Gastrocnemius medialis (tissue), 4 donors: Measurements from ENCODE around the gene ZNF747.

Experiments used
- POLR2A ChIP-seq, 2 donors: fragments of 450-650 bp; IDR thresholded peaks; one replicate each; pipeline ENCODE4 v1.6.1; 2017; ENCODE audit warnings: antibody characterized with exemption in 2 of 2, mild to moderate bottlenecking in 2 of 2, moderate library complexity in 2 of 2
- TF ChIP-seq, protein P1 (sequence below), 5 experiments: fragments of 450-650 bp in 3 of 5; fragments of 200-600 bp in 2 of 5; sonication (generic) in 2 of 5; IDR thresholded peaks in 4 of 5; conservative IDR thresholded peaks in 1 of 5; 1 replicate in 4 of 5; 2 replicates in 1 of 5; pipeline ENCODE4 v1.5.1; 2016 to 2019; ENCODE audit warnings: antibody characterized with exemption in 5 of 5, mild to moderate bottlenecking in 3 of 5, moderate library complexity in 3 of 5

DNA sequence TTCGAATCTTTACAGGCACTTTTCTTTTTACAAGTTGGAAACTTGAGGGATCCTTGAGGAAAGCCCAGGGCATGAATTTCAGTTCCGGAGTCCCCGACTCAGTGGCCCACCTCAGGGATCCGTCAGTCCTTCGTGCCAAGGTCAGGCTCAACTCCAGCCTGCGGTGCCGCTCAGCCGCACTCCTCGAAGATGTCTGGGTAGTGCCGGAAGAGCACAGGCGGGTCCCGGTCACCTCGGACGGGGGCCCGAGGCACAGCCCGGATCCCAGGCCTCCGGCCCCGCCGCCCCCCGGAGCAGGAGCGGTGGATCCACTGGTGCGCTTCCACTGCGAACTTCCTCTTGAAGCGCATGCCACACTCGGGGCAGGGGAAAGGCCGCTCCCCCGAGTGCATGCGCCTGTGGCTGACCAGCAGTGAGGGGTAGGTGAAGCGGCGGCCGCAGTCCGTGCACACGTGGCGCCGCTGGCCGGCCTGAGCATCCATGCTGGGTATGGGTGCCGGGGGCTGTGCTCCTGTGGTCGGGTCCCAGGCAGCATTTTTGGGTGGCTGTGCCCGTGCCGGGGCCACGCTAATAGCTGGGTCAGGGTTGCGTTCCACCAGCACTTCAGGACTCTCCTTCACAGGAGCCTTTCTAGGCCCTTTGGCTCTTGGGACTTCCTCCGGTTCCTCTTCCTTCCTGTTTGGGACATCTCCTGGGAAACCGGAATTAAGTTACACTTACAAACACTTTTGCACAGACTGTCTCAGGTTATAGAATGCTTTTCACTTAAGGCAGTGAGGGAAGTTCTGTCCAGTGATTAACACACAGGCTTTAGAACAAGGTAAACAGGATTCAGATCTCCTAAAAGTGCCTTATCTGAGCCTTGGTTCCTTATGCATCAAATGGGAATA, 35.3 kb upstream of the ZNF747 start:
- TF ChIP-seq, protein P1, sequence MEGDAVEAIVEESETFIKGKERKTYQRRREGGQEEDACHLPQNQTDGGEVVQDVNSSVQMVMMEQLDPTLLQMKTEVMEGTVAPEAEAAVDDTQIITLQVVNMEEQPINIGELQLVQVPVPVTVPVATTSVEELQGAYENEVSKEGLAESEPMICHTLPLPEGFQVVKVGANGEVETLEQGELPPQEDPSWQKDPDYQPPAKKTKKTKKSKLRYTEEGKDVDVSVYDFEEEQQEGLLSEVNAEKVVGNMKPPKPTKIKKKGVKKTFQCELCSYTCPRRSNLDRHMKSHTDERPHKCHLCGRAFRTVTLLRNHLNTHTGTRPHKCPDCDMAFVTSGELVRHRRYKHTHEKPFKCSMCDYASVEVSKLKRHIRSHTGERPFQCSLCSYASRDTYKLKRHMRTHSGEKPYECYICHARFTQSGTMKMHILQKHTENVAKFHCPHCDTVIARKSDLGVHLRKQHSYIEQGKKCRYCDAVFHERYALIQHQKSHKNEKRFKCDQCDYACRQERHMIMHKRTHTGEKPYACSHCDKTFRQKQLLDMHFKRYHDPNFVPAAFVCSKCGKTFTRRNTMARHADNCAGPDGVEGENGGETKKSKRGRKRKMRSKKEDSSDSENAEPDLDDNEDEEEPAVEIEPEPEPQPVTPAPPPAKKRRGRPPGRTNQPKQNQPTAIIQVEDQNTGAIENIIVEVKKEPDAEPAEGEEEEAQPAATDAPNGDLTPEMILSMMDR (IDR thresholded peaks at IDR 0.05 in 4 of 5, conservative IDR thresholded peaks at IDR 0.05 in 1 of 5), result no peak
- TF ChIP-seq POLR2A (IDR thresholded peaks at IDR 0.05), result no peak
